ENCODE results near the gene MIEN1. TPM values are rescaled to one million over a fixed set of nuclear protein-coding genes. Genes with fewer than 3 reads are reported as not detected.
A peak's percentile ranks its signal among the peaks of the same experiment; 100 is the strongest.

The MIEN1 gene
- total and polyA plus RNA-seq, 2 of the 13 experiments (the other 11 are each of a cell fraction or from before 2014, with no cell fraction given) = 40.6 to 56.6 TPM

- TF ChIP-seq ZBTB33 (CRISPR knock-in tag; IDR thresholded peaks at IDR 0.05) = 0 out of 2 replicates have a peak, but pooled peaks have one; percentile 3
- TF ChIP-seq, protein P1, sequence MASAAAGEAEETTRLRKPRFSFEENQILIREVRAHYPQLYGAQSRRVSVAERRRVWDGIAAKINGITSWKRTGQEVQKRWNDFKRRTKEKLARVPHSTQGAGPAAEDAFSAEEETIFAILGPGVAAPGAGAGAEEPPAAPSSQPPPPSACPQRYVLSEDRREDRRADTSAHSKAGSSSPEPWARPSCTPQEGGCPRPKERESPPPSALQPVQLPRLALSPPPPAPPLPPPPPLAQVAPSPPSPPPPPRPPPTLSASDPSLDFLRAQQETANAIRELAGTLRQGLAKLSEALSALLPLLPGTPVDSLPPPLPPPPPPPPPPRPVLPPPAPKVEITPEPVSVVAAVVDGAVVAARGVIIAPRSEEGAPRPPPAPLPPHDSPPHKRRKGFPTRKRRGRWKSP (CRISPR knock-in tag; IDR thresholded peaks at IDR 0.05) = no peak
- TF ChIP-seq ZC3H4 (CRISPR knock-in tag; IDR thresholded peaks at IDR 0.05; ENCODE audit: borderline replicate concordance) = peak; percentile 60
- TF ChIP-seq NR3C1 (CRISPR knock-in tag; IDR thresholded peaks at IDR 0.05) = no peak
- TF ChIP-seq ZNF501 (CRISPR knock-in tag; IDR thresholded peaks at IDR 0.05) = peak; percentile 13; the same call in 1 of the 2 replicates
- TF ChIP-seq ZNF615 (CRISPR knock-in tag; IDR thresholded peaks at IDR 0.05; ENCODE audit: borderline replicate concordance) = 0 out of 2 replicates have a peak, but pooled peaks have one; percentile 0
- no peak for TF ChIP-seq ZNF317 (CRISPR knock-in tag; IDR thresholded peaks at IDR 0.05)
- TF ChIP-seq, protein P2, sequence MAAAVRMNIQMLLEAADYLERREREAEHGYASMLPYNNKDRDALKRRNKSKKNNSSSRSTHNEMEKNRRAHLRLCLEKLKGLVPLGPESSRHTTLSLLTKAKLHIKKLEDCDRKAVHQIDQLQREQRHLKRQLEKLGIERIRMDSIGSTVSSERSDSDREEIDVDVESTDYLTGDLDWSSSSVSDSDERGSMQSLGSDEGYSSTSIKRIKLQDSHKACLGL (CRISPR knock-in tag; IDR thresholded peaks at IDR 0.05) = no peak
- TF ChIP-seq BORCS8-MEF2B (CRISPR knock-in tag; IDR thresholded peaks at IDR 0.05) = peak; percentile 56; the same call in 1 of the 2 replicates
- 0 out of 2 replicates have a peak, but pooled peaks have one; percentile 9 for TF ChIP-seq ZNF547 (CRISPR knock-in tag; IDR thresholded peaks at IDR 0.05)
- no peak for TF ChIP-seq ZNF20 (CRISPR knock-in tag; IDR thresholded peaks at IDR 0.05)
- no peak for TF ChIP-seq ZNF329 (CRISPR knock-in tag; IDR thresholded peaks at IDR 0.05; ENCODE audit: low read depth)
- TF ChIP-seq ZNF619 (CRISPR knock-in tag; IDR thresholded peaks at IDR 0.05) = peak; percentile 87; the same call in 1 of the 2 replicates
- 0 out of 2 replicates have a peak, but pooled peaks have one; percentile 14 for TF ChIP-seq ZNF101 (CRISPR knock-in tag; IDR thresholded peaks at IDR 0.05; ENCODE audit: borderline replicate concordance, low read depth)
- TF ChIP-seq, protein P3, sequence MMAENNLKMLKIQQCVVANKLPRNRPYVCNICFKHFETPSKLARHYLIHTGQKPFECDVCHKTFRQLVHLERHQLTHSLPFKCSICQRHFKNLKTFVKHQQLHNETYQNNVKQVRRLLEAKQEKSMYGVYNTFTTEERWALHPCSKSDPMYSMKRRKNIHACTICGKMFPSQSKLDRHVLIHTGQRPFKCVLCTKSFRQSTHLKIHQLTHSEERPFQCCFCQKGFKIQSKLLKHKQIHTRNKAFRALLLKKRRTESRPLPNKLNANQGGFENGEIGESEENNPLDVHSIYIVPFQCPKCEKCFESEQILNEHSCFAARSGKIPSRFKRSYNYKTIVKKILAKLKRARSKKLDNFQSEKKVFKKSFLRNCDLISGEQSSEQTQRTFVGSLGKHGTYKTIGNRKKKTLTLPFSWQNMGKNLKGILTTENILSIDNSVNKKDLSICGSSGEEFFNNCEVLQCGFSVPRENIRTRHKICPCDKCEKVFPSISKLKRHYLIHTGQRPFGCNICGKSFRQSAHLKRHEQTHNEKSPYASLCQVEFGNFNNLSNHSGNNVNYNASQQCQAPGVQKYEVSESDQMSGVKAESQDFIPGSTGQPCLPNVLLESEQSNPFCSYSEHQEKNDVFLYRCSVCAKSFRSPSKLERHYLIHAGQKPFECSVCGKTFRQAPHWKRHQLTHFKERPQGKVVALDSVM (CRISPR knock-in tag; IDR thresholded peaks at IDR 0.05) = no peak
- TF ChIP-seq CEBPB (IDR thresholded peaks at IDR 0.05; ENCODE audit: borderline replicate concordance, low read depth, low read length) = no peak
- TF ChIP-seq IRF9 (CRISPR knock-in tag; IDR thresholded peaks at IDR 0.05; ENCODE audit: borderline replicate concordance) = no peak; the same call in 1 of the 2 replicates
- 0 out of 2 replicates have a peak, but pooled peaks have one; percentile 80 for TF ChIP-seq ZNF383 (CRISPR knock-in tag; IDR thresholded peaks at IDR 0.05; ENCODE audit: borderline replicate concordance)
- TF ChIP-seq SMAD9 (CRISPR knock-in tag; IDR thresholded peaks at IDR 0.05) = 0 out of 2 replicates have a peak, but pooled peaks have one; percentile 60
- TF ChIP-seq ASH2L (IDR thresholded peaks at IDR 0.05; ENCODE audit: insufficient read length, low read depth, low read length) = no peak
- no peak for TF ChIP-seq HNRNPUL1 (IDR thresholded peaks at IDR 0.05; ENCODE audit: low read depth, low read length)
- TF ChIP-seq ZNF10 (CRISPR knock-in tag; IDR thresholded peaks at IDR 0.05; ENCODE audit: borderline replicate concordance, low read depth) = 0 out of 2 replicates have a peak, but pooled peaks have one; percentile 21
- no peak for TF ChIP-seq KDM1A (CRISPR knock-in tag; IDR thresholded peaks at IDR 0.05)
- no peak for TF ChIP-seq ZNF432 (CRISPR knock-in tag; IDR thresholded peaks at IDR 0.05; ENCODE audit: borderline replicate concordance)
These were observed 9.6 kb upstream of the MIEN1 start (continued) for GRCh38 chr17:39739885-39740356.

All from HepG2 (cell line).